ENCODE data around the gene CCDC148. TPM values are rescaled to one million over a fixed set of nuclear protein-coding genes. Genes with fewer than 3 reads are reported as not detected.

CCDC148 gene
- 0.52 TPM for total RNA-seq

DNA sequence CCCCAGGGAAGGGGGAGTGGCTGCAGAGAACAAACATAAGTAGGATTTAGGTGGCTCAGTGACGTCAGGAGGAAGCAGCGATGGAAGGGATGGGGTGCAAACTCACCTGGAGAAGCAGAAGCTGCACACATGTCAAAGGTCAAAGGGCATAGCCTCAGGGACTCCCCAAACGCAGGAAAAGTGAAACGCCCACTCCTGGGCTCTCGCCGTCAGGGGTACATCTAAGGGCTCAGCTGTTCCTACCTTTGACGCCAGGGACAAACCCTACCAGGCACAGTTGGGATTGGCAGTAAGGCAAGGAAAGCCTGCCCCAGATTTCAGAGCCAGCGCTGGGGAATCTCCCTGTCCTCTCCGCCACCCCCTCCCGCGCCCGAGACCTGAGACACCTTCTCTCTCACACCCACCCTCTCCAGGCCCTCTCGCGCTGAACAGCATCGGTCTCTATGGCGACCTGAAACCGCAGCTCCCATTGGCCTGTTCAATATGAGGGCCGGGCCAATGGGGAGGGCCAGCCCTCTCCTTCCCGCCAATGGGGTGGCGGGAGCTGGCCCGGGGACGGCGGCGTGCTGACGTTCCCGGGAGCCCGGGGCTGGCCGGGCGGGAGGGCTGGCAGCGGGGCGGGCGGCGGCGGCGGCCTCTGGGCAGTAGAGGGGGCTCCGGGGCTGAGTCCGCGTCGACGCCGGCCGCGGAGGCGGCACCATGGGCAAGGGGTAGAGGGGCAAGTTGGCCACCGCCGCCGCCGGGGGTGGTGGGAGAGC lies at the start of gene CCDC148, which contains the start of gene PKP4:
TSS of gene CCDC148 (minus strand) at position 445 of the 758 bp plus-strand sequence. CDS start at position 131, 314 bp downstream.
TSS of gene PKP4 (plus strand) at position 644 of the 758 bp plus-strand sequence. CDS start 76,233 bp downstream, outside the sequence.
- H3K4me1 ChIP-seq (ENCODE audit: control insufficient read depth in 3 of 3, insufficient read depth in 3 of 3, low read length in 3 of 3), result peaks cover 13 to 15% (median 14%) of the 10 kb centered on the region in 3 donors

DNA sequence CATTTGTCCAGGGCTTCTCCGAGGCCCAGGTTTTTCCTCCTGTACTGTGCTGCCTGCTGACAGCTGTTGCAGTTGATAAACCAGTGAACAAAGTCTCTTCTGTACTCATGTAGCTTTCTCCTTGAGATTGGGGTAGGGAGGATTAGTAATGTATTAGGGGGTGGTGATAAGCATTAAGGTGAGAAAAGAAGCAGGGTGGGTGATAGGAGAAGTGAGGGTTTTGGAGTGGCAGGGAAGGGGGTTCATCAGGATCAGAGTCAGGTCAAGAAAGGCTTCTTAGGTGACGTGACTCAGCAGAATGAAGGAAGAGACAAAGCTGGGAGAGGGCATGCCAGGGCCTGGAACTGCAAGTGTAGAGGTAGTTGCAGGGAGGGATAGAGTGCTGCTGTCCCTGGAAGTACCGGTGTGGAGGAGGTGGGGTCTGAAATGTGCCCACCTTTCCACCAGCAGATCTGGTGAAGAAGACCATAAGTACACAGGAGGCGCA lies 48.9 kb upstream of the CCDC148 start:
- H3K9ac ChIP-seq (ENCODE audit: low read depth in 1 of 3, low read length in 3 of 3), result no peak overlapping the region
- H3K4me1 ChIP-seq (ENCODE audit: control insufficient read depth in 3 of 3, insufficient read depth in 3 of 3, low read length in 3 of 3), result peaks cover 2 to 6% (median 3%) of the 10 kb centered on the region in 3 donors
- no peak overlapping the region for H3K27ac ChIP-seq (ENCODE audit: low read depth, low read length)

More for the DNA sequence above, at the start of gene CCDC148, which contains the start of gene PKP4:
- H3K36me3 ChIP-seq (ENCODE audit: control insufficient read depth in 3 of 3, insufficient read depth in 3 of 3, low read length in 3 of 3), result no peaks in the 10 kb centered on the region
- peak within 1 kb of the TSS; percentile 79 to 84 (median 83) for H3K4me3 ChIP-seq (ENCODE audit: low read length in 3 of 3)
- H3K9me3 ChIP-seq (ENCODE audit: control insufficient read depth in 3 of 3, low read length in 3 of 3), result no peaks in the 10 kb centered on the region
- H3K9ac ChIP-seq (ENCODE audit: low read depth in 1 of 3, low read length in 3 of 3), result peak within 1 kb of the TSS; percentile 73 to 85 (median 85)
- H3K27ac ChIP-seq (ENCODE audit: low read depth, low read length), result peak within 1 kb of the TSS; percentile 86
- H3K27me3 ChIP-seq (ENCODE audit: control insufficient read depth in 3 of 3, insufficient read depth in 3 of 3, low read length in 3 of 3), result no peaks in the 10 kb centered on the region

DNA sequence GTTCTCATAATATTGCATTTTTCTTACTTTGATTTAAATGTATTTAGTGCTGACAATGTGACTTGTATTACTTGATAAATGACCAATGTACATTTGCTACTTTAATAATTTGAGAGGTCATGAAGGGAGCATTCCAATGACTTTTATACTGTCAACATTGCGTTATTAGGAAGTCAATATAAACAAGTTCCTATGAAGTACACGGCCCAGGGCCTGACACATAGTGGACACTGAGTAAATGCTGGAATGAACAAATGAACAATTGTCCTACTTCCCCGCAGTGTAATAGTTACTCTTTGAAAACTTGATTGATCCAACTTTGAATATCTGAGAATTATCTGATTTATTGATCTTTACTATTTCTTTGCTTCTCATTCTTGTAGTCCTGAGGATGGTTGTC lies 47.5 kb upstream of the CCDC148 start:
- Histone ChIP-seq H3K27me3 (ENCODE audit: control insufficient read depth in 3 of 3, insufficient read depth in 3 of 3, low read length in 3 of 3) (no peaks in the 10 kb centered on the region), H3K4me1 (ENCODE audit: control insufficient read depth in 3 of 3, insufficient read depth in 3 of 3, low read length in 3 of 3) (peaks cover 2 to 6% (median 3%) of the 10 kb centered on the region in 3 donors), H3K27ac (ENCODE audit: low read depth, low read length) (no peak overlapping the region)

More for the DNA sequence above, 48.9 kb upstream of the CCDC148 start:
- H3K27me3 ChIP-seq (ENCODE audit: control insufficient read depth in 3 of 3, insufficient read depth in 3 of 3, low read length in 3 of 3), result no peaks in the 10 kb centered on the region
- H3K4me3 ChIP-seq (ENCODE audit: low read length in 3 of 3), result no peak overlapping the region
- no peaks in the 10 kb centered on the region for H3K36me3 ChIP-seq (ENCODE audit: control insufficient read depth in 3 of 3, insufficient read depth in 3 of 3, low read length in 3 of 3)
- H3K9me3 ChIP-seq (ENCODE audit: control insufficient read depth in 3 of 3, low read length in 3 of 3), result no peaks in the 10 kb centered on the region

DNA sequence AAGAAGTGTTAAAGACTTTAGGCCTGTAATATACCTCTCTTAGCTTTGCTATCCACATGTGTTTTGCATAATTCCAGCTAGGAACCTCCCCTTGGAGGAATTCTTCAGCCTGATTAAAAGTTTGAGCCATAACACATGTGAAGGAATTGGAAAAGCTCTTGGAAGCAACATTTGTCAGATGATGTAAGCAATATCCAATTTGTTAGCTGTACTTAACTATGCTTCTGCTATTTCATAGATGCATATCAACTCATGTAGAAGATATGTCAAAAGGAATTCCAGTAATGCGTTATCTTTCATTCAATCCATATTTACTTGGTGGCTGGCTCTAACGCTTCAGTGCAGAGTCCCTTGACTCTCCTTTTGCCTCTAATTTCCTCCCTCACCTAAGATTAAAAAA lies 46.4 kb upstream of the CCDC148 start:
- H3K9ac ChIP-seq (ENCODE audit: low read depth in 1 of 3, low read length in 3 of 3), result no peak overlapping the region
- peaks cover 2 to 6% (median 3%) of the 10 kb centered on the region in 3 donors for H3K4me1 ChIP-seq (ENCODE audit: control insufficient read depth in 3 of 3, insufficient read depth in 3 of 3, low read length in 3 of 3)
- no peaks in the 10 kb centered on the region for H3K27me3 ChIP-seq (ENCODE audit: control insufficient read depth in 3 of 3, insufficient read depth in 3 of 3, low read length in 3 of 3)
- no peaks in the 10 kb centered on the region for H3K36me3 ChIP-seq (ENCODE audit: control insufficient read depth in 3 of 3, insufficient read depth in 3 of 3, low read length in 3 of 3)
- H3K9me3 ChIP-seq (ENCODE audit: control insufficient read depth in 3 of 3, low read length in 3 of 3), result no peaks in the 10 kb centered on the region
- no peak overlapping the region for H3K4me3 ChIP-seq (ENCODE audit: low read length in 3 of 3)
- H3K27ac ChIP-seq (ENCODE audit: low read depth, low read length), result no peak overlapping the region

More for the DNA sequence above, 47.5 kb upstream of the CCDC148 start:
- Histone ChIP-seq H3K4me3 (ENCODE audit: low read length in 3 of 3) (no peak overlapping the region), H3K9ac (ENCODE audit: low read depth in 1 of 3, low read length in 3 of 3) (no peak overlapping the region), H3K9me3 (ENCODE audit: control insufficient read depth in 3 of 3, low read length in 3 of 3) (no peaks in the 10 kb centered on the region), H3K36me3 (ENCODE audit: control insufficient read depth in 3 of 3, insufficient read depth in 3 of 3, low read length in 3 of 3) (no peaks in the 10 kb centered on the region)

DNA sequence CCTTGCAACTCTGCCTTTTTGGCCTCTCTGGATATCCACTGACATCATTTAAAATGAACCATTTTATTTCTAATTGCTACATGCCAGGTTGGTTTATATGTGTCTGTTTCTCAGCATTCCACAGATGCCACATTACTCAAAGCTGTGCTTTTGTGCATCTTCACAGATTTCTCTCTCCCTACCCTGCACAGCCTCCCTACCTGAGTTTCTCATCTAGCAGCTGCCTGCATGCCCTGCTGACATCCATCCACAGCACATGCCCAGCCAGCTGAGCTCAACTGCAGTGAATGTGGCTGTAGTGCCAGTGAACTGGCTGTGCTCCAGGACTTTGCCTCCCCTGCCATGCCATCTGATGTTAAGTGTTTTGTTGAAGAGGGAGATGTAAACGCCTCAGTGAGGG lies 44.7 kb upstream of the CCDC148 start:
- Histone ChIP-seq H3K9me3 (ENCODE audit: control insufficient read depth in 3 of 3, low read length in 3 of 3) (no peaks in the 10 kb centered on the region), H3K4me3 (ENCODE audit: low read length in 3 of 3) (no peak overlapping the region), H3K27ac (ENCODE audit: low read depth, low read length) (no peak overlapping the region), H3K36me3 (ENCODE audit: control insufficient read depth in 3 of 3, insufficient read depth in 3 of 3, low read length in 3 of 3) (no peaks in the 10 kb centered on the region), H3K9ac (ENCODE audit: low read depth in 1 of 3, low read length in 3 of 3) (no peak overlapping the region), H3K27me3 (ENCODE audit: control insufficient read depth in 3 of 3, insufficient read depth in 3 of 3, low read length in 3 of 3) (no peaks in the 10 kb centered on the region), H3K4me1 (ENCODE audit: control insufficient read depth in 3 of 3, insufficient read depth in 3 of 3, low read length in 3 of 3) (peaks cover 0 to 2% (median 2%) of the 10 kb centered on the region in 3 donors)

DNA sequence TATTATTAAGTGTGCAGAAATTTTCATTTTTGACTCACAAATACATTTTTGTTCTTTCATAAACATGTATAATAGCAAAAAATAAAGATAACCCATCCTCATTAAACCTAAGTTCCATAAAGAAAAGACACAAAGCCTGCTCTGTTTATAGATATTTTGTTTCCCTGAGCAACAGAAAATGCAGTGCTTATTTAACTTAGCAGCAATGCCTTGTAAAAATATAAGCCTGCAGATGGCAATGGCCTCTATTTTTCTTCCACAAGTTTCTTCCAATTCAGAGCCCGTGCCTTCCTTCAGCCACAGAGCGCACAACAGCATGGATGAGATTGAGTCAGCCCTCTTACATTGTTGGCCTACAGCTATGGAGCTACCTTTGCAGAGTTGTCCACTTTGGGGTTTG lies 43.8 kb upstream of the CCDC148 start:
- Histone ChIP-seq H3K36me3 (ENCODE audit: control insufficient read depth in 3 of 3, insufficient read depth in 3 of 3, low read length in 3 of 3) (no peaks in the 10 kb centered on the region), H3K27me3 (ENCODE audit: control insufficient read depth in 3 of 3, insufficient read depth in 3 of 3, low read length in 3 of 3) (no peaks in the 10 kb centered on the region), H3K4me1 (ENCODE audit: control insufficient read depth in 3 of 3, insufficient read depth in 3 of 3, low read length in 3 of 3) (peaks cover 0 to 2% (median 0%) of the 10 kb centered on the region in 3 donors), H3K9ac (ENCODE audit: low read depth in 1 of 3, low read length in 3 of 3) (no peak overlapping the region), H3K4me3 (ENCODE audit: low read length in 3 of 3) (no peak overlapping the region), H3K27ac (ENCODE audit: low read depth, low read length) (no peak overlapping the region), H3K9me3 (ENCODE audit: control insufficient read depth in 3 of 3, low read length in 3 of 3) (no peaks in the 10 kb centered on the region)

DNA sequence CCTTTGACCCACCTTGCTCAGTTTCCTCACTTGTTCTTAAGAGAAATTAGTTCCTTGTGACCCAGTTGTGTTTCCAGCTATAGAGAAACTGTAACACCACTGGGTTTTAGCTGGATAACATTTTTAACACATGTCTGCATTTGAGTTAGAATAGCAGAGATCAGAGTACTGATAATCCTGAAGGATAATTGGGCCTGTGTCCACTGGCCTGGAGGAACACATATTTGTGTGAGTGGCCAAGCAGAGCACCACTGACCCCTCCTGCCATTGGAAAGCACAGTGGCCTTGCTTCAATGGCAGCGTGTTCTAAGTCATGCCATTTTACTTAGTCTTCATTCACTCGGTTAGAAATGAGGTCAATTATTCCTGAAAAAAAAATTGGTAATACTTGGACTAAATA lies 42.8 kb upstream of the CCDC148 start:
- no peaks in the 10 kb centered on the region for H3K27me3 ChIP-seq (ENCODE audit: control insufficient read depth in 3 of 3, insufficient read depth in 3 of 3, low read length in 3 of 3)
- no peak overlapping the region for H3K9ac ChIP-seq (ENCODE audit: low read depth in 1 of 3, low read length in 3 of 3)
- no peaks in the 10 kb centered on the region for H3K36me3 ChIP-seq (ENCODE audit: control insufficient read depth in 3 of 3, insufficient read depth in 3 of 3, low read length in 3 of 3)
- H3K27ac ChIP-seq (ENCODE audit: low read depth, low read length), result no peak overlapping the region
- H3K4me3 ChIP-seq (ENCODE audit: low read length in 3 of 3), result no peak overlapping the region
- H3K9me3 ChIP-seq (ENCODE audit: control insufficient read depth in 3 of 3, low read length in 3 of 3), result no peaks in the 10 kb centered on the region
- peaks cover 0 to 2% (median 0%) of the 10 kb centered on the region in 3 donors for H3K4me1 ChIP-seq (ENCODE audit: control insufficient read depth in 3 of 3, insufficient read depth in 3 of 3, low read length in 3 of 3)

DNA sequence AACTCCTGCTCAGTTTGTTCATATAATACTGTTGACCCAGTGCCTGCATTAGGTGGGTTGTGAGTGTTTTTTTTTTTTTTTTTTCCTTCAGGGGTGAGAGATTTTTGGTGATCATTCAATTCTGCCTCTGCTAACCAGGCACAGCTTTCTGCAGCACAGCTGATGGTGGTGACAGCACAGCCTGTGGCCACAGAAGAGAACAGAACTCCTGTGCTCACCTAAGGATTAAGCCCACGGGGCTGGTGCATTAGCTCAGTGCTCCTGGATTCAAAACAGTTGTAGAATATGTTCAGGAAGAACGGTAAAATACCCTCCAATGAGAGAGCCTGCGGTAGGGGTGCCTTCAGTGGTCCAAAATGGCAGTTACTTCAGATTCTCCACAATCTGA lies 42.2 kb upstream of the CCDC148 start:
- Histone ChIP-seq H3K4me3 (ENCODE audit: low read length in 3 of 3) (no peak overlapping the region), H3K27me3 (ENCODE audit: control insufficient read depth in 3 of 3, insufficient read depth in 3 of 3, low read length in 3 of 3) (no peaks in the 10 kb centered on the region), H3K36me3 (ENCODE audit: control insufficient read depth in 3 of 3, insufficient read depth in 3 of 3, low read length in 3 of 3) (no peaks in the 10 kb centered on the region), H3K9ac (ENCODE audit: low read depth in 1 of 3, low read length in 3 of 3) (no peak overlapping the region), H3K4me1 (ENCODE audit: control insufficient read depth in 3 of 3, insufficient read depth in 3 of 3, low read length in 3 of 3) (peaks cover 0 to 2% (median 0%) of the 10 kb centered on the region in 3 donors), H3K27ac (ENCODE audit: low read depth, low read length) (no peak overlapping the region), H3K9me3 (ENCODE audit: control insufficient read depth in 3 of 3, low read length in 3 of 3) (no peaks in the 10 kb centered on the region)

DNA sequence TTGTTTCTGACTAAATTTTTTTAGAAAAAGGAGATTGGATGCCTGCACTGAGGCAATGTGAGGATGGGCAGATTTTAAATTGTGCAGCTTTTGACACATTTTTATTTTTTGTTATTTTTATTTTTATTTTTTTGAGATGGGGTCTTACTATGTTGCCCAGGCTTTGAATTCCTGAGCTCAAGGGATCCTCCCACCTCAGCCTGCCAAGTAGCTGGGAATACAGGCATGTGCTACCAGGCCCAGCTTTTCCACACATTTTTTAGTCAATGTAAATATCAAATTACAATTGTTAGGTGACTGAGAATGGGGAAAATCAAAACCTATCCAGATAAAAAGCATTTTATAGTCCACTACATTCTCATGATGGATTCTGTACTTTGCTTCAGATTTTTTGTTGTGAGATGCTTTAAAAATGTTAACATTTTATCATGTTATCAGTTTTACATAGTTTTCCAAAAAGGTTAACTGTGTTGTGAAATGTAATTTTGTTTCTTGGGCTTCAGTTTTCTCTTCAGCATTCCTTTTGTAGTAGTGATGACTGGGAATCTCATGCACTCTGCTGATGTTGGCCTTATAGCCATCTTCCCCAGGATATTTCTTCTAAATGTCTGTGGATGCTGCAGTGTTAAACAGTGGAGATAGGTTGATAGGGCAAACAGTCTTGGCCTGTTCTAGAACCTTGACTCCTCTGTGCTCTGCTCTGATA lies 41.6 kb upstream of the CCDC148 start:
- Histone ChIP-seq H3K9me3 (ENCODE audit: control insufficient read depth in 3 of 3, low read length in 3 of 3) (no peaks in the 10 kb centered on the region), H3K4me3 (ENCODE audit: low read length in 3 of 3) (no peak overlapping the region), H3K9ac (ENCODE audit: low read depth in 1 of 3, low read length in 3 of 3) (no peak overlapping the region), H3K36me3 (ENCODE audit: control insufficient read depth in 3 of 3, insufficient read depth in 3 of 3, low read length in 3 of 3) (no peaks in the 10 kb centered on the region), H3K27me3 (ENCODE audit: control insufficient read depth in 3 of 3, insufficient read depth in 3 of 3, low read length in 3 of 3) (no peaks in the 10 kb centered on the region), H3K4me1 (ENCODE audit: control insufficient read depth in 3 of 3, insufficient read depth in 3 of 3, low read length in 3 of 3) (peaks cover 0 to 2% (median 0%) of the 10 kb centered on the region in 3 donors), H3K27ac (ENCODE audit: low read depth, low read length) (no peak overlapping the region)

DNA sequence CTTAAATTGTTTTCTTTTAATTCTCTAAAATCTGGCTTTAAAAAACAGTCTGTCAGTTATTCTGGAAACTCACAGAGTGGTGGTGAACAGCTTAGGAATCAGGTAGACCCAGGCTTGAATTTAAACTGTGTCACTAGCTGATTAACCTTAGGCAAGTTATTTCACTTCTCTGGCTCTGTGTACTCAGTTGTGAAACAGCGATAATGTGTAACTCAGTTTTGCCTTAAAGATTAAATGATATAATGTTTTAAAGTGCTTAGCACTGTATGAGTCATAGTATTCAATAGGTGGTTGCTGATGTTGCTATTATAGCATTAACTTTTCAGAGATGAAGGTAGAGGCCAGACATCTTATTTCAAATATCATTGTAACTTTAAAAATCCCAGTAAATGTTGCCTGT lies 40.9 kb upstream of the CCDC148 start:
- no peaks in the 10 kb centered on the region for H3K27me3 ChIP-seq (ENCODE audit: control insufficient read depth in 3 of 3, insufficient read depth in 3 of 3, low read length in 3 of 3)
- H3K27ac ChIP-seq (ENCODE audit: low read depth, low read length), result no peak overlapping the region
- H3K9ac ChIP-seq (ENCODE audit: low read depth in 1 of 3, low read length in 3 of 3), result no peak overlapping the region
- H3K9me3 ChIP-seq (ENCODE audit: control insufficient read depth in 3 of 3, low read length in 3 of 3), result no peaks in the 10 kb centered on the region
- H3K4me1 ChIP-seq (ENCODE audit: control insufficient read depth in 3 of 3, insufficient read depth in 3 of 3, low read length in 3 of 3), result peaks cover 0 to 2% (median 0%) of the 10 kb centered on the region in 3 donors
- H3K36me3 ChIP-seq (ENCODE audit: control insufficient read depth in 3 of 3, insufficient read depth in 3 of 3, low read length in 3 of 3), result no peaks in the 10 kb centered on the region
- H3K4me3 ChIP-seq (ENCODE audit: low read length in 3 of 3), result no peak overlapping the region
